AG04450 (cell line): ENCODE data around the gene AP5Z1. TPM values are rescaled to one million over a fixed set of nuclear protein-coding genes. Genes with fewer than 3 reads are reported as not detected.

ENCODE experiments used
- CTCF ChIA-PET: fragments of 300-600, 350-600 bp; formaldehyde crosslinking; extraction: SDS; loops from one replicate; lab custom pipeline; 2022; ENCODE audit warnings: antibody characterized with exemption, inconsistent platforms; lab: Charles Lee
- POLR2A ChIA-PET: fragments of 350-600 bp; formaldehyde crosslinking; extraction: SDS; loops from one replicate; lab custom pipeline; 2021; ENCODE audit warnings: antibody characterized with exemption, inconsistent platforms; lab: Yijun Ruan, JAX
- DNase-seq: peaks from one replicate; pipeline ENCODE4 v3.0.0-alpha.2; 2011; ENCODE audit warnings: low read depth, low spot score
- H3K27ac ChIP-seq: one replicate; pipeline ENCODE4 v1.5.1; 2012; ENCODE audit warnings: low read depth, low read length, control low read depth
- H3K27me3 ChIP-seq: one replicate; pipeline ENCODE4 v1.6.0; 2012; ENCODE audit warnings: low read length; ENCODE audit not compliant: control insufficient read depth, insufficient read depth
- H3K4me3 ChIP-seq: 2 replicates; pipeline ENCODE4 v1.5.1; 2011; ENCODE audit warnings: mild to moderate bottlenecking, low read depth, low read length, control low read depth
- H3K9me3 ChIP-seq: 2 replicates; pipeline ENCODE4 v1.5.1; 2012; ENCODE audit warnings: low read length; ENCODE audit not compliant: control insufficient read depth, insufficient read depth
- polyA plus RNA-seq: library from polyadenylated mRNA; depleted of rRNA; stranded (reverse); fragments of >200 nt; gene quantifications from 2 replicates; pipeline ENCODE4 v1.2.3, GENCODE V29; 2011; rRNA removed
- small RNA-seq: library from RNA; depleted of rRNA; stranded (forward); fragments of <200 nt; gene quantifications from one replicate; pipeline ENCODE3, GENCODE V24; 2012; ENCODE audit warnings: low read depth; ENCODE audit not compliant: insufficient read length
- TF ChIP-seq, protein P1 (sequence below): IDR thresholded peaks from 2 replicates; pipeline ENCODE4 v1.5.1; 2011; ENCODE audit warnings: low read depth, low read length, control low read depth, inconsistent platforms

AP5Z1 gene
- polyA plus RNA-seq, 1 experiment, result 12.6 TPM

DNA sequence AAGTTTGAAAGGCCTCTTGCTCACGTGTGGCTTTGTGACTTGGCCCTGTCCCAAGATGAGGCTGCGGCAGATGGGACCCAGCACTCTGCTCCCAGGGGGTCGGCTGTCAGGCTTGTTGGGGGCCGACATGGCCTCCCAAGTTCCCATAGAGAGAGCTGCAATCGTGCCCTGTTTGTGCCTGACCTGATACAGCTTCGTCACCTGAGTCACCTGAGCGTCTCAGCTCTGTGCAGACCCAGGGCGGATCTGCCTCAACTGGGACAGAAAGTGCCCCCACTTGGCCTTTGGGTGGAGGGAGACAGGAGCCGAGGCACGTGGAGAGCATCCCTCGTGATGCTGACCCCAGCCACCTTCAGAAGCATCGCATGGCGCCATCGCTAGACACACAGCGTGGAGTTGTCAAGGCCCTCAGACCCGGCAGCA is 64.7 kb downstream of the AP5Z1 start:
- Histone ChIP-seq H3K27ac (no peak overlapping the region), H3K4me3 (no peak overlapping the region), H3K9me3 (peaks cover 5% of the 10 kb centered on the region; the same call in 1 of the 2 replicates), H3K27me3 (peaks cover 6% of the 10 kb centered on the region)
- ChIA-PET POLR2A (no interaction called here), CTCF (interaction anchor here (1.4 to 1.5 kb wide), 2 partner anchors 9 to 10 kb away, joined by 3 to 4 read pairs; no protein-coding TSS in a partner anchor)
- DNase-seq, result no peak
- TF ChIP-seq, protein P1, sequence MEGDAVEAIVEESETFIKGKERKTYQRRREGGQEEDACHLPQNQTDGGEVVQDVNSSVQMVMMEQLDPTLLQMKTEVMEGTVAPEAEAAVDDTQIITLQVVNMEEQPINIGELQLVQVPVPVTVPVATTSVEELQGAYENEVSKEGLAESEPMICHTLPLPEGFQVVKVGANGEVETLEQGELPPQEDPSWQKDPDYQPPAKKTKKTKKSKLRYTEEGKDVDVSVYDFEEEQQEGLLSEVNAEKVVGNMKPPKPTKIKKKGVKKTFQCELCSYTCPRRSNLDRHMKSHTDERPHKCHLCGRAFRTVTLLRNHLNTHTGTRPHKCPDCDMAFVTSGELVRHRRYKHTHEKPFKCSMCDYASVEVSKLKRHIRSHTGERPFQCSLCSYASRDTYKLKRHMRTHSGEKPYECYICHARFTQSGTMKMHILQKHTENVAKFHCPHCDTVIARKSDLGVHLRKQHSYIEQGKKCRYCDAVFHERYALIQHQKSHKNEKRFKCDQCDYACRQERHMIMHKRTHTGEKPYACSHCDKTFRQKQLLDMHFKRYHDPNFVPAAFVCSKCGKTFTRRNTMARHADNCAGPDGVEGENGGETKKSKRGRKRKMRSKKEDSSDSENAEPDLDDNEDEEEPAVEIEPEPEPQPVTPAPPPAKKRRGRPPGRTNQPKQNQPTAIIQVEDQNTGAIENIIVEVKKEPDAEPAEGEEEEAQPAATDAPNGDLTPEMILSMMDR, result no peak

Small RNA genes lying within 50 kb of the gene (small RNA-seq; reads per million reads assigned to genes)
- gene MIR4656, result not detected
- not detected for gene RF00019

Other genes starting within 250 kb of the AP5Z1 start
- gene FOXK1, start 93.3 kb upstream of the AP5Z1 start, polyA plus RNA-seq, result 3.4 and 4.7 TPM in 2 replicates
- not detected in 2 replicates for gene PAPOLB, start 86.4 kb downstream of the AP5Z1 start, polyA plus RNA-seq
- gene RADIL, start 108.1 kb downstream of the AP5Z1 start, polyA plus RNA-seq, result 0.07 and 0.31 TPM in 2 replicates
- not detected in 2 replicates for gene MMD2, start 183.6 kb downstream of the AP5Z1 start, polyA plus RNA-seq